ENCODE measurements around the gene KAT2B.

DNA sequence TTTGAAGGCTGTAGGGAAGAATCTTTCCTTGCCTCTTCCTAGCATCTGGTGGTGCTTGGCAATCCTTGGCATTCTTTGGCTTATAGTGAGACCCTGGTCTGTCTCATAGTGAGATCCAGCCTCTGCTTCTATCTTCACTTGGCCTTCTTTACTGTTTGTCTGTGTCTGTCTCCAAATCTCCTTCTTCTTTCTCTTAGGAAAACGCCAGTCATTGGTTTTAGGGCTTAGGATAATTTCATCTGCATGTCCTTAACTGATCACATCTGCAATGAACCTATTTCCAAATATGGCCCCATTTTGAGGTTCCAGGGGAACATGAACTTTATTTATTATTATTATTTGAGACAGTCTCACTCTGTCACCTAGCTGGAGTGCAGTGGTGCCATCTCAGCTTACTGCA, 25.8 kb downstream of the KAT2B start:
- TF ChIP-seq, protein P1, sequence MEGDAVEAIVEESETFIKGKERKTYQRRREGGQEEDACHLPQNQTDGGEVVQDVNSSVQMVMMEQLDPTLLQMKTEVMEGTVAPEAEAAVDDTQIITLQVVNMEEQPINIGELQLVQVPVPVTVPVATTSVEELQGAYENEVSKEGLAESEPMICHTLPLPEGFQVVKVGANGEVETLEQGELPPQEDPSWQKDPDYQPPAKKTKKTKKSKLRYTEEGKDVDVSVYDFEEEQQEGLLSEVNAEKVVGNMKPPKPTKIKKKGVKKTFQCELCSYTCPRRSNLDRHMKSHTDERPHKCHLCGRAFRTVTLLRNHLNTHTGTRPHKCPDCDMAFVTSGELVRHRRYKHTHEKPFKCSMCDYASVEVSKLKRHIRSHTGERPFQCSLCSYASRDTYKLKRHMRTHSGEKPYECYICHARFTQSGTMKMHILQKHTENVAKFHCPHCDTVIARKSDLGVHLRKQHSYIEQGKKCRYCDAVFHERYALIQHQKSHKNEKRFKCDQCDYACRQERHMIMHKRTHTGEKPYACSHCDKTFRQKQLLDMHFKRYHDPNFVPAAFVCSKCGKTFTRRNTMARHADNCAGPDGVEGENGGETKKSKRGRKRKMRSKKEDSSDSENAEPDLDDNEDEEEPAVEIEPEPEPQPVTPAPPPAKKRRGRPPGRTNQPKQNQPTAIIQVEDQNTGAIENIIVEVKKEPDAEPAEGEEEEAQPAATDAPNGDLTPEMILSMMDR (IDR thresholded peaks at IDR 0.05) = no peak
- no peak for TF ChIP-seq EP300 (IDR thresholded peaks at IDR 0.05)

All from gastroesophageal sphincter (tissue), 3 donors.